ENCODE data around the gene DSG2.

The DSG2 gene

GRCh38 chr18:31587529-31587928 lies 89.6 kb downstream of the DSG2 start:
- DNase-seq, result no peak

- DNase-seq, result no peak
Observed at GRCh38 chr18:31590570-31590969, 92.6 kb downstream of the DSG2 start.

- no peak for DNase-seq
Observed at GRCh38 chr18:31591113-31591512, 93.1 kb downstream of the DSG2 start.

- no peak for DNase-seq
Observed at GRCh38 chr18:31591628-31592027, 93.7 kb downstream of the DSG2 start, which contains the start of gene TTR. TSS of gene TTR (plus strand) at chr18:31591877. CDS start at chr18:31591903, 26 bp downstream.

- DNase-seq, result no peak
Observed at GRCh38 chr18:31592506-31593157, 94.7 kb downstream of the DSG2 start.

- DNase-seq, result no peak
Observed at GRCh38 chr18:31595121-31595771, 97.3 kb downstream of the DSG2 start.

GRCh38 chr18:31596081-31596872 lies 98.3 kb downstream of the DSG2 start:
- DNase-seq, result no peak

GRCh38 chr18:31598021-31598805 lies 100.2 kb downstream of the DSG2 start:
- no peak for DNase-seq

Data from right kidney (tissue), 1 donor.